ENCODE data around the gene S100PBP. TPM values are rescaled to one million over a fixed set of nuclear protein-coding genes. Genes with fewer than 3 reads are reported as not detected.

S100PBP gene
- total and polyA plus RNA-seq, 9 of the 15 experiments (the other 6 are each of a cell fraction or from before 2014, with no cell fraction given), result 22.9 to 60.2 (median 32.9) TPM

DNA sequence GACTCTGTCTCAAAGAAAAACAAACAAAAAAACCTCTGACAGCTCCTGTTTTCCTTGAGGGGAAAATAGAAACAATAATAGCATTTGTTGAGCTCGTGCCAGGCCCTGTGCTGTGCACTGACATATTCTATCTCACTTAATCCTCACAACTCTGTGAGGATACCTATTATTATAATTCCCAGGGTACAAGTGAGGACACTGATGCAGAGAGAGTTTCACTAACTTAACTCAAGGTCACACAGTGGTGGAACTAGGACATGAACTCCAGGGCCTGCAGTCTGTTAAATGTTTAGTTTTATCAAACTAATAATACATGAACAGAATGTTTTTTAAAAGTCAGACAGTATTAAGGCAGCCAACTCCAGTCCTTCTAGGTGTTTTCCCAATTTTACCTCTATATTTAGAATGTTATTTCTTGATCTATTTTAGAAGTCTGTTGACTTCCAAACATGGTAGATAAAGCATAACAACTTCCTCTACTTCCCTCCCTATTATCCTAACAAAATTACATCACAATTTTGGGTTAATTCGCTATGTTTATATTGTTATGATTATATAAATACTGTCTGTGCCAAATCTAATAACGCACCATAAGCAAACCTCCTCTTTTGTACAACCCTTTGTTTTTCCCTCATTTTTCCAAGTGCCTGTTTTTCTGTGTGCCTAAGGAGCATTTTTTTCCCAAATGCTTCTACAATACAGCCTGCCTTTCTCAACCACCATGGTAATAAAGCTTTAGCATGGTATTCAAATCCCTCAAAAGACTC, 48.4 kb downstream of the S100PBP start:
- Histone ChIP-seq H3K79me2 (ENCODE audit: control insufficient read depth, insufficient read depth, low read length) (no peaks in the 10 kb centered on the region), H3K4me1 (replicated peaks in 1 of 2; ENCODE audit: control insufficient read depth in 2 of 2, insufficient read depth in 2 of 2, low read length in 2 of 2) (peaks cover 0 to 13% of the 10 kb centered on the region in 2 experiments; a peak in 2 of 5 replicates), H3K9me1 (ENCODE audit: control insufficient read depth, insufficient read depth, low read length) (no peaks in the 10 kb centered on the region), H3K9ac (ENCODE audit: insufficient read depth in 1 of 2, low read depth in 2 of 2, low read length in 2 of 2) (no peak overlapping the region), H3K4me2 (ENCODE audit: insufficient read depth, low read length) (no peak overlapping the region), H2AFZ (ENCODE audit: low read depth, low read length) (no peak overlapping the region), H4K20me1 (replicated peaks; ENCODE audit: control insufficient read depth, insufficient read depth, low read length) (no peaks in the 10 kb centered on the region; the same call in 1 of the 2 replicates), H3K9me3 (replicated peaks; ENCODE audit: control insufficient read depth, insufficient read depth, low read depth, low read length) (no peaks in the 10 kb centered on the region), H3K36me3 (ENCODE audit: control insufficient read depth, insufficient read depth, low read length) (peaks cover 24% of the 10 kb centered on the region; the same call in 2 of the 3 replicates), H3K27ac (ENCODE audit: extremely low read depth, low read depth, low read length) (no peak overlapping the region), H3K27me3 (ENCODE audit: control insufficient read depth in 2 of 2, insufficient read depth in 2 of 2, low read length in 2 of 2) (peaks cover 0 to 6% of the 10 kb centered on the region in 2 experiments; a peak in 1 of 5 replicates), H3K4me3 (no peak overlapping the region)
- in situ Hi-C loops (cut with MboI) (no loop called here), intact Hi-C loops (cut with micrococcal nuclease) (no loop called here)
- no peak for ATAC-seq
- no peak for FAIRE-seq
- POLR2A ChIA-PET, result interaction anchor here (1.0 to 2.3 kb wide), 3 partner anchors 8 to 13 kb away, joined by 4 to 7 read pairs (median 6); no protein-coding TSS in a partner anchor
- CTCF ChIA-PET (ENCODE audit: low intra/inter-chr PET ratio), result no interaction called here
- no TSS peak for BruUV-seq (replicated peaks)
- no peak for TF ChIP-seq ZNF589 (CRISPR knock-in tag; IDR thresholded peaks at IDR 0.05; ENCODE audit: low read depth)
- no peak for TF ChIP-seq CREM (IDR thresholded peaks at IDR 0.05; ENCODE audit: low read depth)
- TF ChIP-seq, protein P1, sequence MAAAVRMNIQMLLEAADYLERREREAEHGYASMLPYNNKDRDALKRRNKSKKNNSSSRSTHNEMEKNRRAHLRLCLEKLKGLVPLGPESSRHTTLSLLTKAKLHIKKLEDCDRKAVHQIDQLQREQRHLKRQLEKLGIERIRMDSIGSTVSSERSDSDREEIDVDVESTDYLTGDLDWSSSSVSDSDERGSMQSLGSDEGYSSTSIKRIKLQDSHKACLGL (CRISPR knock-in tag; IDR thresholded peaks at IDR 0.05; ENCODE audit: borderline replicate concordance, poor library complexity, severe bottlenecking), result no peak
- no peak for TF ChIP-seq RFX1 (IDR thresholded peaks at IDR 0.05)
- no peak for TF ChIP-seq SRSF1 (IDR thresholded peaks at IDR 0.05; ENCODE audit: low read depth, low read length)
- TF ChIP-seq, protein P2, sequence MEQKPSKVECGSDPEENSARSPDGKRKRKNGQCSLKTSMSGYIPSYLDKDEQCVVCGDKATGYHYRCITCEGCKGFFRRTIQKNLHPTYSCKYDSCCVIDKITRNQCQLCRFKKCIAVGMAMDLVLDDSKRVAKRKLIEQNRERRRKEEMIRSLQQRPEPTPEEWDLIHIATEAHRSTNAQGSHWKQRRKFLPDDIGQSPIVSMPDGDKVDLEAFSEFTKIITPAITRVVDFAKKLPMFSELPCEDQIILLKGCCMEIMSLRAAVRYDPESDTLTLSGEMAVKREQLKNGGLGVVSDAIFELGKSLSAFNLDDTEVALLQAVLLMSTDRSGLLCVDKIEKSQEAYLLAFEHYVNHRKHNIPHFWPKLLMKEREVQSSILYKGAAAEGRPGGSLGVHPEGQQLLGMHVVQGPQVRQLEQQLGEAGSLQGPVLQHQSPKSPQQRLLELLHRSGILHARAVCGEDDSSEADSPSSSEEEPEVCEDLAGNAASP (IDR thresholded peaks at IDR 0.05), result no peak
- no peak for TF ChIP-seq WHSC1 (IDR thresholded peaks at IDR 0.05; ENCODE audit: low read length)
- TF ChIP-seq, protein P3, sequence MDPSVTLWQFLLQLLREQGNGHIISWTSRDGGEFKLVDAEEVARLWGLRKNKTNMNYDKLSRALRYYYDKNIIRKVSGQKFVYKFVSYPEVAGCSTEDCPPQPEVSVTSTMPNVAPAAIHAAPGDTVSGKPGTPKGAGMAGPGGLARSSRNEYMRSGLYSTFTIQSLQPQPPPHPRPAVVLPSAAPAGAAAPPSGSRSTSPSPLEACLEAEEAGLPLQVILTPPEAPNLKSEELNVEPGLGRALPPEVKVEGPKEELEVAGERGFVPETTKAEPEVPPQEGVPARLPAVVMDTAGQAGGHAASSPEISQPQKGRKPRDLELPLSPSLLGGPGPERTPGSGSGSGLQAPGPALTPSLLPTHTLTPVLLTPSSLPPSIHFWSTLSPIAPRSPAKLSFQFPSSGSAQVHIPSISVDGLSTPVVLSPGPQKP (CRISPR knock-in tag; IDR thresholded peaks at IDR 0.05), result no peak
- TF ChIP-seq SOX6 (IDR thresholded peaks at IDR 0.05), result no peak
- no peak for DNase-seq (ENCODE audit: extremely low read depth in 1 of 4, low spot score in 3 of 4)
- WGBS (ENCODE audit: insufficient coverage, low coverage, missing lambda C conversion rate), result 44% methylated on average over 3 of the region's 3 CpGs

Data from K562 (cell line).